Neuronal stem cell (in vitro differentiated cells): ENCODE measurements around the gene ABCB7.
"Not testable (repeated sequence)": the region's sequence is repeated elsewhere in the genome, so short reads cannot be mapped to it uniquely, and the experiment has no call there.

Source experiments
- DNase-seq: peaks from one replicate; pipeline ENCODE4 v3.0.0-alpha.2; 2013; ENCODE audit warnings: low spot score
- H2AFZ ChIP-seq: one replicate; pipeline ENCODE4 v1.6.1; 2013; ENCODE audit warnings: mild to moderate bottlenecking, low read length, inconsistent platforms
- H2AK5ac ChIP-seq: 2 replicates; pipeline ENCODE4 v1.6.1; 2013; ENCODE audit warnings: low read depth, mild to moderate bottlenecking, inconsistent platforms, low read length, moderate library complexity, mixed read lengths
- H2BK120ac ChIP-seq: 2 replicates; pipeline ENCODE4 v1.6.1; 2013; ENCODE audit warnings: low read depth, mild to moderate bottlenecking, inconsistent platforms, low read length, moderate library complexity, mixed read lengths
- H2BK12ac ChIP-seq: one replicate; pipeline ENCODE4 v1.6.1; 2013; ENCODE audit warnings: low read length, inconsistent platforms
- H2BK15ac ChIP-seq: 2 replicates; pipeline ENCODE4 v1.6.1; 2013; ENCODE audit warnings: mild to moderate bottlenecking, low read length, inconsistent platforms, mixed read lengths
- H2BK5ac ChIP-seq: one replicate; pipeline ENCODE4 v1.6.1; 2013; ENCODE audit warnings: inconsistent platforms, mild to moderate bottlenecking, low read length, moderate library complexity
- H3K14ac ChIP-seq: one replicate; pipeline ENCODE4 v1.6.1; 2013; ENCODE audit warnings: low read length, inconsistent platforms
- H3K18ac ChIP-seq: 2 replicates; pipeline ENCODE4 v1.6.1; 2013; ENCODE audit warnings: low read length, inconsistent platforms
- H3K23ac ChIP-seq: 2 replicates; pipeline ENCODE4 v1.6.1; 2013; ENCODE audit warnings: low read depth, mild to moderate bottlenecking, mixed read lengths, low read length, inconsistent platforms; ENCODE audit not compliant: poor library complexity
- H3K27ac ChIP-seq: replicated peaks from 3 replicates; pipeline ENCODE4 v1.5.1; 2013; ENCODE audit warnings: low read length, inconsistent platforms
- H3K27me3 ChIP-seq, 3 experiments: 2 replicates each; pipeline ENCODE4 v1.6.1; 2013; ENCODE audit warnings: low read length in 3 of 3, mild to moderate bottlenecking in 2 of 3, inconsistent platforms in 1 of 3, low read depth in 1 of 3, mixed read lengths in 1 of 3, moderate library complexity in 1 of 3; ENCODE audit not compliant: control insufficient read depth in 3 of 3, insufficient read depth in 3 of 3
- H3K36me3 ChIP-seq, 2 donors: replicated peaks in 1 of 2; 2 replicates each; pipeline ENCODE4 v1.6.1; 2013; ENCODE audit warnings: low read length in 2 of 2; ENCODE audit not compliant: control insufficient read depth in 2 of 2, insufficient read depth in 2 of 2
- H3K4ac ChIP-seq: 2 replicates; pipeline ENCODE4 v1.6.1; 2013; ENCODE audit warnings: inconsistent platforms, mild to moderate bottlenecking, low read length, moderate library complexity
- H3K4me1 ChIP-seq, 2 donors: 1 replicate in 1 of 2; 2 replicates in 1 of 2; pipeline ENCODE4 v1.6.1; 2013; ENCODE audit warnings: low read length in 2 of 2, low read depth in 1 of 2; ENCODE audit not compliant: control insufficient read depth in 2 of 2, insufficient read depth in 1 of 2
- H3K4me2 ChIP-seq: one replicate; pipeline ENCODE4 v1.6.1; 2013; ENCODE audit warnings: mild to moderate bottlenecking, low read length, inconsistent platforms; ENCODE audit not compliant: insufficient read depth, poor library complexity, severe bottlenecking
- H3K4me3 ChIP-seq, 2 donors: 2 replicates each; pipeline ENCODE4 v1.5.1; 2013; ENCODE audit warnings: low read length in 2 of 2, mild to moderate bottlenecking in 2 of 2, inconsistent platforms in 1 of 2, moderate library complexity in 1 of 2
- H3K79me1 ChIP-seq: one replicate; pipeline ENCODE4 v1.6.1; 2013; ENCODE audit warnings: low read depth, mild to moderate bottlenecking, inconsistent platforms, low read length, moderate library complexity
- H3K9ac ChIP-seq: one replicate; pipeline ENCODE4 v1.6.1; 2013; ENCODE audit warnings: mild to moderate bottlenecking, low read depth, low read length, inconsistent platforms; ENCODE audit not compliant: poor library complexity
- H3K9me3 ChIP-seq, 2 donors: replicated peaks in 1 of 2; 2 replicates each; pipeline versions ENCODE3 to v1.6.1; 2013; ENCODE audit warnings: low read length in 2 of 2, mild to moderate bottlenecking in 2 of 2, inconsistent platforms in 1 of 2, low read depth in 1 of 2, mixed read lengths in 1 of 2, moderate library complexity in 1 of 2; ENCODE audit not compliant: control insufficient read depth in 2 of 2, insufficient read depth in 1 of 2
- H4K8ac ChIP-seq: one replicate; pipeline ENCODE4 v1.6.1; 2013; ENCODE audit warnings: low read depth, mild to moderate bottlenecking, inconsistent platforms, low read length, moderate library complexity
- H4K91ac ChIP-seq: one replicate; pipeline ENCODE4 v1.6.1; 2013; ENCODE audit warnings: low read length, low read depth, mild to moderate bottlenecking, inconsistent platforms; ENCODE audit not compliant: poor library complexity
- WGBS, 2 donors: extraction: QIAGEN DNeasy Blood & Tissue Kit; methylation state at CpG; one replicate each; pipeline ENCODE4 v1.1.7; 2013; ENCODE audit warnings: missing lambda C conversion rate in 2 of 2, mixed read lengths in 1 of 2; ENCODE audit not compliant: insufficient read length in 2 of 2, insufficient replicate concordance in 1 of 2; ENCODE audit errors: extremely low coverage in 2 of 2; 5-methylcytosine and 5-hydroxymethylcytosine counted together

ABCB7 gene

GRCh38 chrX:75051047-75051446, 105.0 kb downstream of the ABCB7 start:
- WGBS, 2 donors, result no CpG with 5 or more reads among the region's 1 CpG
- Histone ChIP-seq H3K36me3 (peaks cover 0 to 11% of the 10 kb centered on the region in 2 donors), H2BK15ac (no peak overlapping the region), H4K91ac (no peak overlapping the region), H3K9ac (no peak overlapping the region), H3K4me1 (no peaks in the 10 kb centered on the region), H3K4me2 (no peak overlapping the region), H2BK12ac (no peak overlapping the region), H3K4ac (no peak overlapping the region), H3K9me3 (no peaks in the 10 kb centered on the region), H2AK5ac (no peak overlapping the region), H2BK5ac (no peak overlapping the region), H3K4me3 (no peak overlapping the region), H3K14ac (no peak overlapping the region), H3K23ac (no peak overlapping the region), H2BK120ac (no peak overlapping the region), H3K79me1 (no peaks in the 10 kb centered on the region), H3K27me3 (no peaks in the 10 kb centered on the region), H3K18ac (no peak overlapping the region), H4K8ac (no peak overlapping the region), H3K27ac (no peak overlapping the region), H2AFZ (no peak overlapping the region)
- DNase-seq, result no peak

GRCh38 chrX:75045369-75045768, 110.7 kb downstream of the ABCB7 start:
- no peak overlapping the region for H4K91ac ChIP-seq
- H3K9me3 ChIP-seq, result no peaks in the 10 kb centered on the region
- H3K23ac ChIP-seq, result no peak overlapping the region
- H3K9ac ChIP-seq, result no peak overlapping the region
- no peaks in the 10 kb centered on the region for H3K4me1 ChIP-seq
- DNase-seq, result no peak
- no peak overlapping the region for H2BK15ac ChIP-seq
- H3K4ac ChIP-seq, result no peak overlapping the region
- no peak overlapping the region for H3K4me2 ChIP-seq
- no peak overlapping the region for H2BK120ac ChIP-seq
- no peaks in the 10 kb centered on the region for H3K79me1 ChIP-seq
- no peak overlapping the region for H3K27ac ChIP-seq
- H3K36me3 ChIP-seq, result peaks cover 0 to 6% of the 10 kb centered on the region in 2 donors
- H3K4me3 ChIP-seq, result no peak overlapping the region
- no peak overlapping the region for H2AK5ac ChIP-seq
- H2BK12ac ChIP-seq, result no peak overlapping the region
- no peak overlapping the region for H2BK5ac ChIP-seq
- no peak overlapping the region for H4K8ac ChIP-seq
- H3K14ac ChIP-seq, result no peak overlapping the region
- H3K27me3 ChIP-seq, result no peaks in the 10 kb centered on the region
- H3K18ac ChIP-seq, result no peak overlapping the region
- H2AFZ ChIP-seq, result no peak overlapping the region

- H4K91ac ChIP-seq, H2AK5ac ChIP-seq, H3K4me1 ChIP-seq, H2BK120ac ChIP-seq, H3K18ac ChIP-seq, H3K79me1 ChIP-seq, H3K4me3 ChIP-seq, H2BK15ac ChIP-seq, H3K27me3 ChIP-seq, H4K8ac ChIP-seq, H2BK5ac ChIP-seq, H3K23ac ChIP-seq, H3K9me3 ChIP-seq, H2BK12ac ChIP-seq, H3K4me2 ChIP-seq, DNase-seq, H3K9ac ChIP-seq, H3K36me3 ChIP-seq, H2AFZ ChIP-seq, H3K14ac ChIP-seq, H3K4ac ChIP-seq, H3K27ac ChIP-seq: not testable (repeated sequence)
- no CpG with 5 or more reads among the region's 4 CpGs for WGBS, 2 donors
These were observed 111.9 kb downstream of the ABCB7 start for GRCh38 chrX:75044142-75044541.

GRCh38 chrX:75038925-75039324, 117.2 kb downstream of the ABCB7 start:
- Histone ChIP-seq H3K4me1 (no peaks in the 10 kb centered on the region), H2BK5ac (no peak overlapping the region), H3K4me2 (no peak overlapping the region), H4K8ac (no peak overlapping the region), H3K18ac (no peak overlapping the region), H4K91ac (no peak overlapping the region), H2AK5ac (no peak overlapping the region), H2BK12ac (no peak overlapping the region), H3K9ac (no peak overlapping the region), H3K27ac (no peak overlapping the region), H3K23ac (no peak overlapping the region), H2AFZ (no peak overlapping the region), H3K4me3 (no peak overlapping the region), H2BK15ac (no peak overlapping the region), H3K14ac (no peak overlapping the region), H3K36me3 (no peaks in the 10 kb centered on the region), H3K79me1 (no peaks in the 10 kb centered on the region), H3K9me3 (peaks cover 0 to 3% of the 10 kb centered on the region in 2 donors), H3K27me3 (no peaks in the 10 kb centered on the region), H3K4ac (no peak overlapping the region), H2BK120ac (no peak overlapping the region)
- no peak for DNase-seq
- no CpG with 5 or more reads among the region's 1 CpG for WGBS, 2 donors
